GM18519 (cell line): Measurements from ENCODE around the gene CXCL11.
"Not testable (repeated sequence)": the region's sequence is repeated elsewhere in the genome, so short reads cannot be mapped to it uniquely, and the experiment has no call there.

Source experiments
- ATAC-seq: cut with Tn5 transposase; IDR thresholded peaks from one replicate; pipeline ENCODE4 v1.9.1; 2021; ENCODE audit warnings: mild to moderate bottlenecking, moderate library complexity; ENCODE audit not compliant: unreplicated experiment, low FRiP score

The CXCL11 gene

DNA sequence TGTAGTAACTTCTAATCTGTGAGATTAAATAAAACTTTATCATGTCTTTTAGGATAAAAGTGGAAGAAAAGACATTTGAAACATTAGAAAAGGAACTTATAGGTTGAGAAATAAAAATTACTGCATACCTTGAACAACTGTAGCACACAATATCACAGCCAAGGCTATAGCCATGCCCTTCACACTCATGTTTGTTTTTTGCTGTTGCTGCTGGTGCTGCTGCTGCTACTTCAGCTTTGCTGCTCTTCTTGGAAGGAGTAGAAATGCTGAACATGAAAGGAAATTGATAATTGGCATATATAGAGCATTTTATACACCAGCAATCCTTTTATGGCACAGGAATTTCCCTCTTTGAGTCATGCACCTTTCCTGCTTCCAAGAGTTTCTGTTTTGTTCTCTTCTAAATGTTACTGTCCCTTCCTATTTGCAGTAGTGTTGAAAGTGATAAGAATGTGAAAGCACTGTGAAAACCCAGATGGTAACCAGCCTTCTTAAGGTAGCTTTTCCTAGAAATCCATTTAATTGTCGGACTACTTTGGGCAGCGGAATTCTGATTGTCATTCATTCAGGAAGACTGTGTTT lies at the start of gene CXCL11:
Gene CXCL11, minus strand, starts transcription at position 272 of the 582 bp plus-strand sequence. Its CDS starts 83 bp downstream, at position 189.
- ATAC-seq = no peak

DNA sequence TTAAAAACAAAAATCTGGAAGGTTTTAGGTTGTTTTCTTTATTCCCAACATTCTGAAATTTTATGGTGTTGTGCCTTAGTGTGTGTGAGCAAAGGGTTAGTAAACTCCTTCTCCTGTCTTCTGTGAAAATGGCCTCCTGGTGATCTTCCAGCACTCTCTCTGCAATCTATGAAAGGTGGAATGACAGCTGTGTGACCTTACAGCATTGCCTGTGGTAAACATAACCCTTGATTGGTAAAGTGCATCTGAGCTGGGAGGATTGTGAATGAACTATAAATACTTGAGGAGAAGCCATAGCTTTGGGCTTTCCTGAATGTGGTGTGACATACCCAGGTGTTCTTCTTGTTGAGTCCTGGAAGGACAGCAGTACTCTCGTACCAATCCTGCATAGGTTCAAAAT lies 48.7 kb upstream of the CXCL11 start:
- ATAC-seq = no peak

DNA sequence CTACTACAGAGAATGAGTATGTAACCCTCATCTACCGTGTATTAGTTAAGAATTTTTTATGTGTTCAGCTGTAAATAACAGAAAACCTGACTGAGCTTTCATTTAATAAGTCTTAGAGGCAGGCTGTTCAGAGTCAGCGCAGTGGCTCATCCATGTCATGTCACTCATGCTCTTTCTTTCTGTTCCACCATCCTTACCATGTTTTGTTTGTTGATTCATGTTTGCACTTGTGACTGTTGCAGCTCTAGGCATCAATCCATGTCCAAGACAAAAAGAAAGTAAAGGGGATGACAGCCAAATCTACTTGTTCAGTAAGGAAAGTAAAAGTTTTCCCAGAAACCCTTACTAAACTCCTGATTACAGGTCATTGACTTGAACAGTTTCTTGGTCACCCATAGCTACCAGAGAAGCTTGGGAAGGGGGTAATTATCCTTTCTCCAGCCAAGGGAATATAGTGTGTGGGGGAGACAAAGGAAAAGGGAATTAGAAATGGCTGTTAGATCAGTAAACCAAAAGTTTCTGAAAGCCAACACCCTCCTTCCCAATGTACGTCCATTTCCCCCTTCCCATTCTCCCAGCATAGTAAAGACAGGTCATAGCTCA lies 47.6 kb upstream of the CXCL11 start:
- no peak for ATAC-seq

GRCh38 chr4:76078033-76078613 lies 42.3 kb upstream of the CXCL11 start:
- ATAC-seq = no peak

DNA sequence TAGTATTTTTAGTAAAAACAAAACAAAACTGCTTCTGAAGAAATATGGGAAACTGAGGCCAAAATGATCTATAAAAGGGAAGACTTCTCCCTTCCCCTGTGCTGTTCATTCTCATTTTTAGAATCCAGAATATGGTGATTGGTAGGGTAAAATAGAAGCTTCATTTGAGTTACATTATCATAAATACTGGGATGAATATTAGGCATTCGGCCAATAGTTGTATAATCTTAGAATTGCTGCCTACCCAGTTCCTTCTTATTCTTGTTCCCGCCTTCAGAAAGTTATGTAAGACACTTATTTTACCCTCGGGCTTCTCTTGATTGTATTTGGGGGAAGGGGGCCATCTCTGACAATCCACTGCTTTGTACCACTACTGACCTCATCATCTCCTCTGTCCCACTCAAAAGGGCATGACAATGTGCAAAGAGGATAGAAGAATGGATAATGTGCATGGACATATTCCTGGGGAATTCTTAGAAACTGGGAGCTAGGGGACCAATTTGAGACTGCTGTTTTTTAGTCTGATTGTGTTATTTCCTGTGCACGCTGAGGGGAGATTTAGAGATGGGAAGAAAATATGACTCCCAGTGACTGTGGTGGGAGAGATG lies 39.2 kb upstream of the CXCL11 start:
- ATAC-seq = no peak

GRCh38 chr4:76074468-76074867 lies 38.6 kb upstream of the CXCL11 start, which contains the start of gene ART3:
Gene ART3, plus strand, starts transcription at chr4:76074709. Its CDS starts 1,181 bp downstream, at chr4:76075890.
- no peak for ATAC-seq

GRCh38 chr4:76072760-76073159 lies 36.9 kb upstream of the CXCL11 start:
- ATAC-seq = no peak

DNA sequence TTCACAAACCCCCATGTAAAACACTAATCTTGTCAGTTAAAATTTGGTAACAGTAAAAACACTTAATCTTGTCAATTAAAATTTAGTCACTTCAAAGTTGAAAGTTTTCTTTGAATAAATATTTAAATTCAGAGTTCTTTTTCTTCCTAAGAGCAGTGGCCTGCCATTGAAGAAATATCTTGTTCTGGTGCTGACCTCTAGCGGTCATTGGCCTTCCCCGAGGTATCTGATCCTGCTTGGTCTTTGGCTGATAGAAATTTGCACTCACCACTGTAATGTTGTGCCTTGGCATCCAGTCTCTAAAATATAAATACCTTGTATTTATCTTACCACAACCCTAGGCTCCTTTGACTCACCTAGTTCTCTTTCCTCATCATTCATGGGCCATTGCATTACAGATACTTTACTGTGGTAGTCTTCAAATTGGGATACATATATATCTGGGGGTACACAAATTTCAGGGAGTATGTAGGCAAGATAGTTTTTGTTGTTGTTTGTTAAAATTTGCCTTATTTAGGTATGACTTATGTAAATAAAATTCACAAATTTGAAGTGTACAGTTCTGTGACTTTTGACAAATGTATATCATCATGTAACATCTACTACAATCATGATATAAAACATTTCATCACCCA lies 31.9 kb upstream of the CXCL11 start:
- ATAC-seq = no peak

DNA sequence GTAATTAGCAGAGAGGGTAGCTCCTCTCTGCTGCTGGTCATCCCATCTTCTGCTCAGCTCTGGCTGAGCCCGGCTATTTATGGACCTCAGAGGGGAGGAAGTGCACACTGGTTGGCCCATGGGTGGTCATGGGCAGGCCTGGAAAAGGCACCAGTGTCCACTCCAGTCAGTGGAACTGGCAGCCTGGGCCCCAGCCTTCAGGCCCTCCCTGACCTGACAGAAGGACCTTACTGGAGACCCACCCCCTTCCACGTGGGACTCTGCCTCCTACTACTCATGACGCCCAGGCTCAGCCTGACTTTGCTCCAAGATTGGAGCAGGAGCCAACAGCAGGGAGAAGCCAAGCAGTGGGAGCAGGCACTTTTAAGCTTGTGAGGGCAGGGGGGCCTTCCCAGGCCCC lies 30.7 kb upstream of the CXCL11 start:
- no peak for ATAC-seq

GRCh38 chr4:76061982-76062381 lies 26.1 kb upstream of the CXCL11 start:
- ATAC-seq = no peak

DNA sequence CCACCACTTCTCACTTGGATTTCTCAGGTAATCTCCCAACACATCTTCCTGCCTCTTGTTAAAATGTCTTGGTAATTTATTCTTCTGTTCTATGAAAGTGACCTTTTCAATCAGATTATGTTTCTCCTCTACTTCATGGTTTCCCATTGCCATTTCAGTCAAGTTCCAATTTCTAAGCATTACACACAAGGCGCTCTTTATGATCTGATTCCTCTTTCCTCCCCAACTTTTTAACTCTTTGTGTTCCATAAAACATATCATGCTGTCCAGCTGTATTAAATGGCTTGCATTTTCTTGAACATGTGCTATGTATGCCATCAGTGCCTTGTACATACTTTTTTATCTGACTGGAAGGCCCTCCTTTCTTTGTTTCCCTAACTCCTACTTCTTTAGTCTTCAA lies 25.6 kb upstream of the CXCL11 start:
- no peak for ATAC-seq

- no peak for ATAC-seq
Measured at GRCh38 chr4:76060506-76060905, 24.6 kb upstream of the CXCL11 start.

DNA sequence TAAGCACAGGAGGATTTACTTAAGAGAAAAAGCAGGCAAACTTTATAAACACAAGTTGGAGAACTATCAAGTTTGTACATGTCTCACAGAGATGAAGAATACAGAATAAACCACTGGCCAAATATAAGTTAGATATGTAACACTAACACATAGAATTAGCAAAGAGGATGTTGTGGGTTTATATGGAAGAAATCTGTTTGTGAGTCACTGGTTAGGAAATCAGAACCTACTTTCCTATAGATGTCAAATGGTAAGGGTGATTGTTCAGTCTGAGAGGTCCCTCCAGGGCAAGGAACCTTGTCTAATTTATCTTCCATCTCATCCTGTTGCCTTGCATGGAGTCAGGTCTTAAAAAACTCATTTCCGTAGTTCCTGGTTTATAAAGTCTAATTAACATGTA lies 23.9 kb upstream of the CXCL11 start:
- no peak for ATAC-seq

DNA sequence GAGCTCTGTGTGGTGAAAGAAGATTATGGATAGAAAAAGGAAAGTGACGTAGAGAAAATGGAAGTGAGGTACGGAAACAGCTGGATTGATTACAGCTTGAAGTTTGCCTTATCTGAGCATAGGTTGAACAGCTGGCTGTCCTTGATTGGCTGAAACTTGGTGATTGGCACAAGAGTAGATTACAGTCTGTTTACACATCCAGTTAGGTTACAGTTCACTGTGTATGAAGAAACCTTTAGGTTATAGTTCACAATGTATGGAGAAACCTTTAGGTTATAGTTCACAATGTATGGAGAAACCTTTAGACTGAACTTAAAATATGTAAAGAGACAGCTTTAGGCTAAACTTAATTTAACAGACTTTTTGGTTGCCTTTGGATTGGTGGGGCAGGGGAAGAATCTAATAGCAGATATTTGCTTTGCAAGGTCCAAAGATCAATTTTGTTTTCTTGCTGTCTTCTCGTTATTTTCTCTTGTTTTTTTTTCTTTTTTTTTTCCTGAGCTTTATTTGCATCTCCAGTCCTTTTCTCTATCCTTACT lies 23.1 kb upstream of the CXCL11 start:
- ATAC-seq = no peak

DNA sequence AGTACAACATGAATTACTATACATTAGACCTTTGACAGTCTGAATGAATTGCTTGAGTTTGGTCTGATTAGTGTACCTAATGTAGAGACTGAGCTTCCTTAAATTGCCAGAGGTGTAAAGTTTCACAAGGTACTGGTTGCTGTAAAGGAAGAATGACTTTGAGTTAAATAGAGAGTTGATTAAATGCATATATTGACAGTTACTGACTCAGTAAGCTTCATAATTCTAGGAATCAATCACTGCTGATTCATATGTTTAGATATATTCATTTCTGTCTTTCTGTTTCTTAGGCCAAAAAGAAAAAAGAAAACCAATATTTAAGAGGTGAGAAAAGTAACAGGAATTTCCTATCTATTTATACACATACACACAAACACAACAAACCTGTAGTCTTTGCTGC lies 22.4 kb upstream of the CXCL11 start:
- peak; percentile 38 for ATAC-seq

- no peak for ATAC-seq
Measured at GRCh38 chr4:76055421-76055820, 19.6 kb upstream of the CXCL11 start.

DNA sequence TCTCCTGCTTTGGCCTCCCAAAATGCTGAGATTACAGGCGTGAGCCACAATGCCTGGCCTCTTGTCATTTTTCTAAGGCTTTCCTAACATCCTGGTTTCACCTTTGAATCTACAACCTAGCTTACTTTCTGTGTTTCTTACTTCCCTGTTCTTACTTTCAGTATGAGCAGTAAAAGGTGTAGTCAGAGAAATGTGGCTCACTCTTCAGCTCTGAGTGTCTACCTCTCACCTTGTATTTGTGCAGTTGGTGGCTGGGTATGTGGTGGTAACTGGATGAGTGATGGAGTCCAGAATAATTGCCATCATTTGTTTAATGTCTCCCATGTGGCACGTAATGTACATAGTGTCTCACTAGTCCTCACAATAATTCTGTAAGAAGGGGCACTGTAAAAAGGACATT lies 19.1 kb upstream of the CXCL11 start:
- peak; percentile 94 for ATAC-seq

GRCh38 chr4:76053730-76054129 lies 17.9 kb upstream of the CXCL11 start:
- no peak for ATAC-seq

DNA sequence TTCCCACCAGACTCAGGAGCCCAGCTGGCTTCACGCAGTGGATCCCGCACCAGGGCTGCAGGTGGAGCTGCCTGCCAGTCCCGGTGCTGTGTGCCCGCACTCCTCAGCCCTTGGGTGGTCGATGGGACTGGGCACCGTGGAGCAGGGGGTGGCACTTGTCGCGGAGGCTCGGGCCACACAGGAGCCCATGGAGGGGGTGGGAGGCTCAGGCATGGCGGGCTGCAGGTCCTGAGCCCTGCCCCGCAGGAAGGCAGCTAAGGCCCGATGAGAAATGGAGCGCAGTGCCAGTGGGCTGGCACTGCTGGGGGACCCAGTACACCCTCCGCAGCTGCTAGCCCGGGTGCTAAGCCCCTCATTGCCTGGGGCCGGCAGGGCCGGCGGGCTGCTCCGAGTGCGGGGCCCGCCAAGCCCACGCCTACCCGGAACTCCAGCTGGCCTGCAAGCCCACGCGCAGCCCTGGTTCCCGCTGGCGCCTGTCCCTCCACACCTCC lies 14.7 kb upstream of the CXCL11 start:
- ATAC-seq = not testable (repeated sequence)

GRCh38 chr4:76049860-76050416 lies 14.1 kb upstream of the CXCL11 start:
- ATAC-seq = not testable (repeated sequence)
